Measurements from ENCODE around the gene SACM1L.

DNA sequence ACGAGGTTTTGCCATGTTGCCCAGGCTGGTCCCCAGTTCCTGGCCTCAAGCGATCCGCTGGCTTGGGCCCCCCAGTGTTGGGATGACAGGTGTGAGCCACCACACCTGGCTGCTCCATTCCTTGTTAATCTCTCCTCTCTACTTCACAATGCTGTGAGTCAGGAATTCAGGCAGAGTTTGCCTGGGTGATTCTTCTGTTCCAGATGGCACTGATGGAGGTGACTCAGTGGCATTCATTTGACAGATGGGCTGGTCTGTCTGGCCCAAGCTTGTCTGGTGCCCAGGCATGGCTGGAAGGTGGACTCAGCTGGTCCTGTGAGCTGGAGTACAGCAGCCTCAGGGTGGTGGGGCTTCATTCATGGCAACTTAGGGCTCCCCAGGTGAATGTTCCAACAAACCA lies 63.9 kb downstream of the SACM1L start:
- TF ChIP-seq KLF10 (tag by site-specific recombination; IDR thresholded peaks at IDR 0.05) (no peak), ZNF274 (IDR thresholded peaks at IDR 0.05; ENCODE audit: low read length) (no peak), ZNF274 (tag by site-specific recombination; IDR thresholded peaks at IDR 0.05; ENCODE audit: borderline replicate concordance) (no peak), ZNF510 (tag by site-specific recombination; IDR thresholded peaks at IDR 0.05; ENCODE audit: insufficient replicate concordance) (no peak)

All from HEK293 (cell line).